K562 (cell line): ENCODE data around the gene RHBDD1. TPM values are rescaled to one million over a fixed set of nuclear protein-coding genes. Genes with fewer than 3 reads are reported as not detected.

Source experiments
- ATAC-seq: fragments of 200-7000 bp; cut with Tn5 transposase; 3 replicates; pipeline ENCODE4 v1.9.1; 2020; ENCODE audit warnings: moderate library complexity
- BruUV-seq: library from RNA; stranded (reverse); fragments of 400-500 nt; replicated peaks from 2 replicates; lab custom pipeline; 2021; lab: Mats Ljungman, UMichigan
- CTCF ChIA-PET: fragments of 300-600 bp; formaldehyde crosslinking; extraction: SDS; loops from one replicate; lab custom pipeline; 2021; ENCODE audit warnings: low intra/inter-chr PET ratio; lab: Yijun Ruan, JAX
- POLR2A ChIA-PET: fragments of 300-600, 350-650 bp; sonication (Branson Sonifier 250); formaldehyde crosslinking; extraction: SDS; loops from one replicate; lab custom pipeline; 2021; ENCODE audit warnings: antibody characterized with exemption, inconsistent platforms; lab: Yijun Ruan, JAX
- DNase-seq, 4 experiments: peaks; one replicate each; pipeline versions ENCODE4 v3.0.0 to v3.0.0-alpha.2; 2011 to 2018; ENCODE audit warnings: low spot score in 3 of 4, mixed read lengths in 3 of 4; ENCODE audit errors: extremely low read depth in 1 of 4
- FAIRE-seq: peaks from 2 replicates; lab custom pipeline; 2011; peaks lifted over from hg19 to GRCh38; lab: Jason Lieb, UNC
- H2AFZ ChIP-seq: 2 replicates; pipeline ENCODE4 v1.6.0; 2011; ENCODE audit warnings: low read depth, low read length, control low read depth, inconsistent platforms
- H3K27ac ChIP-seq: fragments of 200-600 bp; 3 replicates; pipeline ENCODE4 v1.8.0; 2011; ENCODE audit warnings: low read depth, mild to moderate bottlenecking, control low read depth, inconsistent platforms, low read length, moderate library complexity, mixed read lengths; ENCODE audit errors: extremely low read depth
- H3K27me3 ChIP-seq, 2 experiments: fragments of 300-600 bp in 1 of 2; 2 replicates in 1 of 2; 3 replicates in 1 of 2; pipeline versions ENCODE4 v1.6.0 to v1.8.0; 2011; ENCODE audit warnings: inconsistent platforms in 2 of 2, low read length in 2 of 2, mild to moderate bottlenecking in 1 of 2, mixed read lengths in 1 of 2, moderate library complexity in 1 of 2; ENCODE audit not compliant: control insufficient read depth in 2 of 2, insufficient read depth in 2 of 2
- H3K36me3 ChIP-seq: fragments of 300-600 bp; 3 replicates; pipeline ENCODE4 v1.8.0; 2011; ENCODE audit warnings: mild to moderate bottlenecking, low read length, inconsistent platforms; ENCODE audit not compliant: control insufficient read depth, insufficient read depth
- H3K4me1 ChIP-seq, 2 experiments: fragments of 200-600 bp in 1 of 2; replicated peaks in 1 of 2; 2 replicates in 1 of 2; 3 replicates in 1 of 2; pipeline versions ENCODE4 v1.5.1 to v1.8.0; 2011; ENCODE audit warnings: inconsistent platforms in 2 of 2, low read length in 2 of 2, mild to moderate bottlenecking in 1 of 2, mixed read lengths in 1 of 2, moderate library complexity in 1 of 2; ENCODE audit not compliant: control insufficient read depth in 2 of 2, insufficient read depth in 2 of 2
- H3K4me2 ChIP-seq: 2 replicates; pipeline ENCODE4 v1.6.1; 2011; ENCODE audit warnings: low read length, control low read depth, inconsistent platforms, mixed read lengths; ENCODE audit not compliant: insufficient read depth
- H3K4me3 ChIP-seq: fragments of 200-600 bp; sonication (generic), shearing (Covaris generic); 2 replicates; pipeline ENCODE4 v1.5.1; 2016; ENCODE audit warnings: control low read depth, inconsistent platforms
- H3K79me2 ChIP-seq: fragments of 200-600 bp; 3 replicates; pipeline ENCODE4 v1.8.0; 2011; ENCODE audit warnings: low read length, inconsistent platforms; ENCODE audit not compliant: control insufficient read depth, insufficient read depth
- H3K9ac ChIP-seq, 2 experiments: 2 replicates each; pipeline versions ENCODE4 v1.6.0 to v1.6.1; 2011; ENCODE audit warnings: low read depth in 2 of 2, low read length in 2 of 2, control low read depth in 1 of 2, inconsistent platforms in 1 of 2, mild to moderate bottlenecking in 1 of 2, mixed read lengths in 1 of 2; ENCODE audit not compliant: insufficient read depth in 1 of 2
- H3K9me1 ChIP-seq: one replicate; pipeline ENCODE4 v1.6.0; 2011; ENCODE audit warnings: inconsistent platforms, mild to moderate bottlenecking, low read length, moderate library complexity; ENCODE audit not compliant: control insufficient read depth, insufficient read depth
- H3K9me3 ChIP-seq: replicated peaks from 2 replicates; pipeline ENCODE4 v1.5.1; 2011; ENCODE audit warnings: low read depth, low read length, inconsistent platforms; ENCODE audit not compliant: control insufficient read depth, insufficient read depth
- H4K20me1 ChIP-seq: replicated peaks from 2 replicates; pipeline ENCODE4 v1.6.1; 2011; ENCODE audit warnings: low read length, inconsistent platforms, mixed read lengths; ENCODE audit not compliant: control insufficient read depth, insufficient read depth
- CTCF ChIP-seq, 3 experiments: IDR thresholded peaks in 2 of 3; conservative IDR thresholded peaks in 1 of 3; 2 replicates each; pipeline ENCODE4 v1.5.1; 2011 to 2012; ENCODE audit warnings: low read length in 3 of 3, mild to moderate bottlenecking in 3 of 3, control low read depth in 2 of 3, improper control_type of control experiment in 1 of 3, inconsistent platforms in 1 of 3, low read depth in 1 of 3, mixed read lengths in 1 of 3, moderate library complexity in 1 of 3; ENCODE audit not compliant: insufficient read depth in 2 of 3
- WGBS: fragments of 100-300 bp; shearing (Covaris generic); methylation state at CpG from one replicate; pipeline ENCODE4 v1.1.6; 2016; ENCODE audit warnings: low coverage, mixed read lengths; ENCODE audit not compliant: insufficient coverage; ENCODE audit errors: missing lambda C conversion rate; 5-methylcytosine and 5-hydroxymethylcytosine counted together
- in situ Hi-C: fragments of 300-500 bp; cut with MboI; formaldehyde crosslinking; loops from 4 replicates; pipeline ENCODE4 v1.15.0; 2018; ENCODE audit warnings: inconsistent platforms, mixed read lengths
- intact Hi-C: fragments of 100-400 bp; cut with micrococcal nuclease; formaldehyde crosslinking; loops from 2 replicates; pipeline ENCODE4 v1.14.2; 2022
- polyA plus RNA-seq, 8 experiments: library from polyadenylated mRNA; depleted of rRNA in 4 of 8; stranded (reverse) in 5 of 8; unstranded in 3 of 8; fragments of >200 nt; fragmentation: Nextera tagmentation in 2 of 8; fragmentation: Illumina TruSeq in 1 of 8; extraction: Ambion mirVana in 2 of 8; extraction: Trizol in 1 of 8; gene quantifications; 2 replicates each; pipeline versions ENCODE4 v1.2.1 to v1.2.3, GENCODE V29; 2011 to 2014; ENCODE audit warnings: inconsistent platforms in 1 of 8, missing spikeins in 1 of 8
- total RNA-seq, 7 experiments: library from RNA; depleted of rRNA in 6 of 7; stranded (reverse); fragments of >200 nt in 6 of 7; fragmentation: Illumina TruSeq in 2 of 7; extraction: Trizol in 2 of 7; gene quantifications; 2 replicates each; pipeline versions ENCODE4 v1.2.1 to v1.2.3, GENCODE V29; 2011 to 2021; ENCODE audit warnings: low replicate concordance in 1 of 7
- TF ChIP-seq, protein P1 (sequence below): fragments of 450-650 bp; IDR thresholded peaks from 2 replicates; pipeline ENCODE4 v1.6.1; 2016; ENCODE audit warnings: antibody characterized with exemption

RHBDD1 gene
- total and polyA plus RNA-seq, 9 of the 15 experiments (the other 6 are each of a cell fraction or from before 2014, with no cell fraction given) = 4.8 to 34.8 (median 15.6) TPM

DNA sequence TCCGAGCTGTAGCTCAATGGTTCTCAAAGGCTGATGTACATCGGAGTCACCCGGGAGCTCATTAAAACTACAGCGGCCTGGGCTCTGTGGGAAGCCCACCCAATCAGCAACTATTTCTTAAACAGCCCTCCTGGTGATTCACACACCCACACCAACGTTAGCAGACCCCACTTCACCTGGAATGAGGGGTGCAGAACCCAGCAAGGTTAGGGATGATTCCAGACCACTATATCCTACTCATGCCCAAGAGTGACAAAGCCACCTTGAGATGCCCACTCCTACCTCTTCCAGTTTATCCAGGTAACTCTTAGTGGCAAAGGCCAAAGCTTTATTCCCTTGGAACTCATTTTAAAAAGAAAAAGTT, 149.7 kb downstream of the RHBDD1 start:
- Histone ChIP-seq H3K9me1 (no peaks in the 10 kb centered on the region), H3K27ac (no peak overlapping the region), H3K4me1 (peaks cover 0 to 18% of the 10 kb centered on the region in 2 experiments; a peak in 3 of 5 replicates), H3K9me3 (no peaks in the 10 kb centered on the region), H3K9ac (no peak overlapping the region), H3K27me3 (no peaks in the 10 kb centered on the region), H3K36me3 (no peaks in the 10 kb centered on the region), H4K20me1 (no peaks in the 10 kb centered on the region), H2AFZ (no peak overlapping the region), H3K79me2 (0 out of 3 replicates have a peak, but pooled peaks cover 4% of the 10 kb centered on the region), H3K4me3 (no peak overlapping the region), H3K4me2 (no peak overlapping the region)
- DNase-seq (no peak), FAIRE-seq (no peak), ATAC-seq (no peak)
- BruUV-seq = no TSS peak
- intact Hi-C loops = loop anchor here (1.0 to 5.0 kb wide), 3 partner anchors 122 to 1313 kb away; no protein-coding TSS in a partner anchor
- ChIA-PET CTCF (interaction anchor here (0.6 to 2.9 kb wide), 2 partner anchors 173 to 1317 kb away, joined by 3 to 19 read pairs; no protein-coding TSS in a partner anchor), POLR2A (interaction anchor here (0.6 kb wide), 2 partner anchors 141 to 224 kb away, joined by 3 to 4 read pairs; no protein-coding TSS in a partner anchor)
- in situ Hi-C loops = loop anchor here (5.0 kb wide), 1 partner anchor 173 kb away; no protein-coding TSS in a partner anchor
- WGBS = 35% methylated on average over 5 of the region's 5 CpGs
- TF ChIP-seq, protein P1, sequence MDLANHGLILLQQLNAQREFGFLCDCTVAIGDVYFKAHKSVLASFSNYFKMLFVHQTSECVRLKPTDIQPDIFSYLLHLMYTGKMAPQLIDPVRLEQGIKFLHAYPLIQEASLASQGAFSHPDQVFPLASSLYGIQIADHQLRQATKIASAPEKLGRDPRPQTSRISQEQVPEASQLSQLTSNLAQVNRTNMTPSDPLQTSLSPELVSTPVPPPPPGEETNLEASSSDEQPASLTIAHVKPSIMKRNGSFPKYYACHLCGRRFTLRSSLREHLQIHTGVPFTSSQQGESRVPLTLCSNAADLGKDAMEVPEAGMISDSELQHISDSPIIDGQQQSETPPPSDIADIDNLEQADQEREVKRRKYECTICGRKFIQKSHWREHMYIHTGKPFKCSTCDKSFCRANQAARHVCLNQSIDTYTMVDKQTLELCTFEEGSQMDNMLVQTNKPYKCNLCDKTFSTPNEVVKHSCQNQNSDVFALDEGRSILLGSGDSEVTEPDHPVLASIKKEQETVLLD = no peak
- peak in 1 of 3 experiments; percentile 4; a peak in 1 of 6 replicates for TF ChIP-seq CTCF (IDR thresholded peaks at IDR 0.05 in 2 of 3, conservative IDR thresholded peaks at IDR 0.05 in 1 of 3; ENCODE audit: insufficient read depth in 2 of 3, low read depth in 1 of 3, low read length in 3 of 3)
